Uterus (tissue), 4 donors: ENCODE measurements around the gene RAC3. TPM values are rescaled to one million over a fixed set of nuclear protein-coding genes. Genes with fewer than 3 reads are reported as not detected.
A peak's percentile ranks its signal among the peaks of the same experiment; 100 is the strongest.

Source experiments
- DNase-seq, 2 donors: peaks; one replicate each; pipeline ENCODE4 v3.0.0-alpha.2; 2019 to 2020
- H3K27ac ChIP-seq, 2 donors: fragments of 200-600 bp; sonication (generic); 1 replicate in 1 of 2; 2 replicates in 1 of 2; pipeline ENCODE4 v1.5.1; 2016 to 2018
- H3K27me3 ChIP-seq, 2 donors: fragments of 200-600 bp; sonication (generic); one replicate each; pipeline ENCODE4 v1.5.1; 2018 to 2019; ENCODE audit warnings: control low read depth in 1 of 2
- H3K36me3 ChIP-seq, 2 donors: fragments of 200-600 bp; sonication (generic); one replicate each; pipeline ENCODE4 v1.5.1; 2019; ENCODE audit warnings: control low read depth in 1 of 2
- H3K4me1 ChIP-seq, 2 donors: fragments of 200-600 bp; sonication (generic); one replicate each; pipeline ENCODE4 v1.5.1; 2018 to 2019; ENCODE audit warnings: control low read depth in 1 of 2
- H3K4me3 ChIP-seq, 2 donors: fragments of 200-600 bp; sonication (generic); 1 replicate in 1 of 2; 2 replicates in 1 of 2; pipeline ENCODE4 v1.5.1; 2018 to 2019; ENCODE audit warnings: mild to moderate bottlenecking in 1 of 2
- H3K9me3 ChIP-seq, 2 donors: fragments of 200-600 bp; sonication (generic); one replicate each; pipeline ENCODE4 v1.5.1; 2019; ENCODE audit warnings: control low read depth in 1 of 2
- CTCF ChIP-seq, 4 experiments: fragments of 200-600 bp in 2 of 4; fragments of 450-650 bp in 2 of 4; sonication (generic) in 2 of 4; IDR thresholded peaks; one replicate each; pipeline ENCODE4 v1.5.1; 2016 to 2019; ENCODE audit warnings: antibody characterized with exemption in 4 of 4, mild to moderate bottlenecking in 2 of 4, moderate library complexity in 1 of 4
- POLR2A ChIP-seq, 2 donors: fragments of 450-650 bp; IDR thresholded peaks; one replicate each; pipeline ENCODE4 v1.6.1; 2016; ENCODE audit warnings: antibody characterized with exemption in 2 of 2, mild to moderate bottlenecking in 1 of 2, moderate library complexity in 1 of 2
- intact Hi-C: fragments of 100-400 bp; cut with DNase I; formaldehyde crosslinking; loops from one replicate; pipeline ENCODE4 v1.15.1; 2023; ENCODE audit warnings: low total_unique reads
- total RNA-seq, 4 donors: library from RNA; depleted of rRNA in 3 of 4; stranded (reverse); fragments of >200 nt in 3 of 4; gene quantifications; one replicate each; pipeline versions ENCODE4 v1.1.0 to v1.2.4, GENCODE V29; 2014 to 2023
- donor health status: DM: yes; HTN: yes; CAD: no.

RAC3 gene
- total RNA-seq, 4 donors from 2014 or later = 0.91 to 8.4 TPM; not detected in 2

- no peaks in the 10 kb centered on the region for H3K4me1 ChIP-seq
- no peak overlapping the region for H3K27ac ChIP-seq
- no peak for TF ChIP-seq CTCF (IDR thresholded peaks at IDR 0.05)
- TF ChIP-seq POLR2A (IDR thresholded peaks at IDR 0.05) = no peak
- DNase-seq = no peak
- intact Hi-C loops = no loop called here
- H3K9me3 ChIP-seq = no peaks in the 10 kb centered on the region
- H3K27me3 ChIP-seq = no peaks in the 10 kb centered on the region
- no peak overlapping the region for H3K4me3 ChIP-seq
- H3K36me3 ChIP-seq = no peaks in the 10 kb centered on the region
Measured at GRCh38 chr17:81986606-81987005, 44.9 kb upstream of the RAC3 start.

- intact Hi-C loops = no loop called here
- Histone ChIP-seq H3K27me3 (no peaks in the 10 kb centered on the region), H3K9me3 (no peaks in the 10 kb centered on the region), H3K27ac (no peak overlapping the region), H3K36me3 (no peaks in the 10 kb centered on the region), H3K4me1 (no peaks in the 10 kb centered on the region), H3K4me3 (no peak overlapping the region)
- no peak for TF ChIP-seq CTCF (IDR thresholded peaks at IDR 0.05)
- no peak for TF ChIP-seq POLR2A (IDR thresholded peaks at IDR 0.05)
- DNase-seq = no peak
Measured at GRCh38 chr17:81987161-81987770, 44.2 kb upstream of the RAC3 start.

GRCh38 chr17:81990836-81991683 lies 40.4 kb upstream of the RAC3 start:
- TF ChIP-seq CTCF (IDR thresholded peaks at IDR 0.05) (no peak), POLR2A (IDR thresholded peaks at IDR 0.05) (no peak)
- Histone ChIP-seq H3K4me3 (no peak overlapping the region), H3K27ac (no peak overlapping the region), H3K36me3 (no peaks in the 10 kb centered on the region), H3K27me3 (no peaks in the 10 kb centered on the region), H3K4me1 (no peaks in the 10 kb centered on the region), H3K9me3 (no peaks in the 10 kb centered on the region)
- DNase-seq = no peak
- intact Hi-C loops = no loop called here

- Histone ChIP-seq H3K4me3 (no peak overlapping the region), H3K4me1 (no peaks in the 10 kb centered on the region), H3K9me3 (no peaks in the 10 kb centered on the region), H3K36me3 (no peaks in the 10 kb centered on the region), H3K27ac (no peak overlapping the region), H3K27me3 (no peaks in the 10 kb centered on the region)
- no peak for DNase-seq
- intact Hi-C loops = no loop called here
- TF ChIP-seq CTCF (IDR thresholded peaks at IDR 0.05) (no peak), POLR2A (IDR thresholded peaks at IDR 0.05) (peak in 1 of 2 donors; percentile 20)
Measured at GRCh38 chr17:81991684-81992305, 39.7 kb upstream of the RAC3 start.
